ENCODE measurements around the gene RHBDD2.

DNA sequence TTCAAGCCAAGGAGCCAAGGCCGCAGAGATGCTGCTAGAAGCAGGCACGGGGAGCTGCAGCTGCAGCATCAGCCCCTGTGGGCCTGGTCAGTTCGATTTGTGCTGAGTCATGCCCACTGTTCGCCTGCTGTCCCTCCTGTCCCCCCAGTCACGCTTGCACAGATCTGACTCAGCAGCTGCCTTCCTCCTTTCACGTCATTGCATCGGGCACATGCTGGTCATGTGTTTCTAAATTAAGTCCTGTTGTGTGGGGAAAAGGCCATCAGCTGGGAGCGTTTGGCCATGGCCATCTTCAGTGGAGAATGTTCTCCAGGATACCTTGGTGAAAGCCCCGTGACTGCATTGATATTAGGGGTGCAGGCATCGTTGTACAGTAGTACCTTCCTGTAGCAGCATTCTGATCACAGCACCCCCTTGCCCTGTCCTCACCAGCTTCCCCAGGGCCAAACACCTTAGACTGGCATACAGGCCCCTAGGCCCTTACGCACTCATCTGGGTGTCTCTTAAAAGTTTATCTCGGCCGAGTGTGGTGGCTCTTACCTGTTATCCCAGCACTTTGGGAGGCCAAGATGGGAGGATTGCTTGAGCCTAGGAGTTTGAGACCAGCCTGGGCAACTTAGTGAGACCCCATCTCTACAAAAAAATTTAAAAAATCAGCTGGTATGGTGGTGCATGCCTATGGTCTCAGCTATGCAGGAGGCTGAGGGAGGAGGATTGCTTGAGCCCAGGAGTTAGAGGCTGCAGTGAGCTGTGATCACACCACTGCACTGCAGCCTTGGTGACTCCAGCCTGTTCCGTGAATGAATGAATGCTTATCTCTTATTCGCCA, 59.3 kb downstream of the RHBDD2 start:
- no peak for TF ChIP-seq YY1 (IDR thresholded peaks at IDR 0.05; ENCODE audit: insufficient read depth, insufficient read length)
- TF ChIP-seq ZNF274 (IDR thresholded peaks at IDR 0.05; ENCODE audit: low read depth, low read length) = no peak
- TF ChIP-seq SUZ12 (IDR thresholded peaks at IDR 0.05; ENCODE audit: extremely low read depth, insufficient read depth, insufficient read length) = no peak

Data from NT2/D1 (cell line).